ENCODE data around the gene PCSK6. TPM values are rescaled to one million over a fixed set of nuclear protein-coding genes. Genes with fewer than 3 reads are reported as not detected.

PCSK6 gene
- polyA plus RNA-seq, 3 donors: 0.05 to 0.10 TPM; not detected in 1

DNA sequence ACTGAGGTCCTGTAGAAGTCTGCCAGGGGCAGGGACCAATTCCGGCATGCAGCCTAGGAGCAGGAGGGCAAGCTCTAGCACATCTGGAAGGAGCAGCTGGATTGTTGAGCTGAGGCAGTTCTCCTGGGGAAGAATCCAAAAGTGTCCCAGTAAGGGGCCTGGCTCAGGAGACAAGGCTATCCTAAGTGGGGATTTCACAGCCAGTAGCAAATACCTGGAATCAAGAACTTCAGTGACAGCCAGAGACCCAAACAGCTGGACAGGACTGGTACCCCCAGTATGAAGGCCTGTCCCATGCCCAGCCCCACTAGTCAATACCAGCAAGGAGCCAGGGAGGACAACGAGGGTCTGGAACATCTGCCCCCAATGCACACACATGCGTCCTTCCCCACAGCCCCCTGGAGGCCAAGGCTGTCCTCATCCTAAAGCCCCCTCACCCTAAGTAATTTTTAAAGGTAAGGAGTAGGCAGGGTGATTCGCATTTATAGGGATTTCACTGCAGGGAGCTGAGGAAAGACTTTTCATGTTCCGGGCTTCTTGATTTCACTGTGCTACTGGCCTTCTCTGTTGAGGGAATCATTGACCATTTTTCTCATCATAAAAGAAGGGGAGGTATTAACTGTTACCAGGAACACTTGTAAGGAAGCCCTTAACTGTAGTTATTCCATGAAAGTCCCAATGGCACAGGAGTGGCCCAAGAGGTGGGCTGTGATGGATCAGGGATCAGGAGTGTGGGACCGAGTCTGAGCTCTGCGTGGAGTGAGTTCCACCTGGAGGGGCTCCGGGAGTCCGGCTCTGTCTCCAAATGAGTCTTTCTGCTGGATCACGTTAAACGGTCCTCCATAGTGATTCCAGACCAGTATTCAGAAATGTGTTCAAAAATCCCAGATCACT lies 235.1 kb downstream of the PCSK6 start:
- Mint-ChIP-seq H3K27ac (no peak overlapping the region), H3K4me1 (peaks cover 29% of the 10 kb centered on the region), H3K36me3 (peaks cover 2 to 5% of the 10 kb centered on the region in 2 donors), H3K27me3 (ENCODE audit: low read depth in 3 of 3) (peaks cover 7 to 17% (median 14%) of the 10 kb centered on the region in 3 donors), H3K4me3 (peak overlapping the region in 1 of 2 donors; percentile 35), H3K9me3 (no peaks in the 10 kb centered on the region)
- no peak overlapping the region for H2AFZ ChIP-seq (ENCODE audit: insufficient read depth, low read depth, low read length, poor library complexity, severe bottlenecking)
- TF ChIP-seq, protein P1, sequence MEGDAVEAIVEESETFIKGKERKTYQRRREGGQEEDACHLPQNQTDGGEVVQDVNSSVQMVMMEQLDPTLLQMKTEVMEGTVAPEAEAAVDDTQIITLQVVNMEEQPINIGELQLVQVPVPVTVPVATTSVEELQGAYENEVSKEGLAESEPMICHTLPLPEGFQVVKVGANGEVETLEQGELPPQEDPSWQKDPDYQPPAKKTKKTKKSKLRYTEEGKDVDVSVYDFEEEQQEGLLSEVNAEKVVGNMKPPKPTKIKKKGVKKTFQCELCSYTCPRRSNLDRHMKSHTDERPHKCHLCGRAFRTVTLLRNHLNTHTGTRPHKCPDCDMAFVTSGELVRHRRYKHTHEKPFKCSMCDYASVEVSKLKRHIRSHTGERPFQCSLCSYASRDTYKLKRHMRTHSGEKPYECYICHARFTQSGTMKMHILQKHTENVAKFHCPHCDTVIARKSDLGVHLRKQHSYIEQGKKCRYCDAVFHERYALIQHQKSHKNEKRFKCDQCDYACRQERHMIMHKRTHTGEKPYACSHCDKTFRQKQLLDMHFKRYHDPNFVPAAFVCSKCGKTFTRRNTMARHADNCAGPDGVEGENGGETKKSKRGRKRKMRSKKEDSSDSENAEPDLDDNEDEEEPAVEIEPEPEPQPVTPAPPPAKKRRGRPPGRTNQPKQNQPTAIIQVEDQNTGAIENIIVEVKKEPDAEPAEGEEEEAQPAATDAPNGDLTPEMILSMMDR (IDR thresholded peaks at IDR 0.05): no peak
- intact Hi-C loops (cut with micrococcal nuclease): loop anchor here (5.0 to 10.0 kb wide), 6 partner anchors 37 to 340 kb away; partner anchors contain the start of gene LRRK1 (in 1 of the 2)
- no peak for DNase-seq
- no peak overlapping the region for H3K27ac ChIP-seq (ENCODE audit: low read depth in 1 of 2, low read length in 2 of 2)
- no peaks in the 10 kb centered on the region for H3K36me3 ChIP-seq (replicated peaks in 1 of 2; ENCODE audit: control insufficient read depth in 1 of 2, insufficient read depth in 2 of 2, low read length in 2 of 2)
- no peaks in the 10 kb centered on the region for H3K9me3 ChIP-seq (replicated peaks in 1 of 2; ENCODE audit: control insufficient read depth in 1 of 2, insufficient read depth in 1 of 2, low read length in 2 of 2)
- H3K9ac ChIP-seq (ENCODE audit: insufficient read depth, low read length, poor library complexity, severe bottlenecking): no peak overlapping the region
- no peak overlapping the region for H3K4me2 ChIP-seq (replicated peaks; ENCODE audit: extremely low read depth, low read length, poor library complexity, severe bottlenecking)
- peaks cover 0 to 6% of the 10 kb centered on the region in 2 donors for H3K27me3 ChIP-seq (ENCODE audit: control insufficient read depth in 2 of 2, insufficient read depth in 2 of 2, low read length in 2 of 2)
- H3K4me1 ChIP-seq (ENCODE audit: control insufficient read depth in 1 of 2, insufficient read depth in 2 of 2, low read length in 2 of 2): peaks cover 23 to 25% of the 10 kb centered on the region in 2 donors
- WGBS (ENCODE audit: insufficient coverage): 98% methylated on average over 6 of the region's 11 CpGs
- peaks cover 16% of the 10 kb centered on the region for H4K20me1 ChIP-seq (ENCODE audit: insufficient read depth, low read length)
- H3K79me2 ChIP-seq (ENCODE audit: insufficient read depth, low read length): peaks cover 30% of the 10 kb centered on the region
- H3K4me3 ChIP-seq (replicated peaks in 1 of 3; ENCODE audit: low read depth in 2 of 3, low read length in 3 of 3): no peak overlapping the region

Other genes with a start within 250 kb of the PCSK6 start
- gene CHSY1, start 237.7 kb downstream of the PCSK6 start, polyA plus RNA-seq: 10 to 100 TPM in 1 of 3 donors, 1 to 10 TPM in 2; 2.7 to 19.0 (median 3.0) TPM
- gene SELENOS, start 212.2 kb downstream of the PCSK6 start, polyA plus RNA-seq: 10 to 100 TPM; 40.2 to 70.2 (median 51.6) TPM
- 10 to 100 TPM; 23.8 to 65.5 (median 35.4) TPM for gene SNRPA1, start 194.5 kb downstream of the PCSK6 start, polyA plus RNA-seq
- gene TM2D3, start 162.7 kb upstream of the PCSK6 start, polyA plus RNA-seq: 10 to 100 TPM; 22.9 to 54.6 (median 26.5) TPM
- 1 to 10 TPM; 1.3 to 2.4 (median 1.8) TPM for gene TARS3, start 234.8 kb upstream of the PCSK6 start, polyA plus RNA-seq

Data from CD14-positive monocyte (primary cell).